ENCODE measurements around the gene DNAH2.

The DNAH2 gene

GRCh38 chr17:7716901-7717755, at the start of gene DNAH2:
TSS of gene DNAH2 (plus strand) at chr17:7717744. CDS start at chr17:7719735, 1,991 bp downstream.
- no peak for DNase-seq

GRCh38 chr17:7668482-7668881, 49.1 kb upstream of the DNAH2 start:
- no peak for DNase-seq

- no peak for DNase-seq
Observed at GRCh38 chr17:7673239-7673638, 44.3 kb upstream of the DNAH2 start.

GRCh38 chr17:7674934-7675333, 42.6 kb upstream of the DNAH2 start:
- DNase-seq: no peak

GRCh38 chr17:7676533-7676932, 41.0 kb upstream of the DNAH2 start:
- DNase-seq: no peak

- no peak for DNase-seq
Observed at GRCh38 chr17:7677388-7678067, 40.0 kb upstream of the DNAH2 start.

GRCh38 chr17:7684851-7685532, 32.6 kb upstream of the DNAH2 start:
- DNase-seq: no peak

- peak; percentile 70 for DNase-seq
Observed at GRCh38 chr17:7685533-7686221, 31.9 kb upstream of the DNAH2 start.

GRCh38 chr17:7686222-7687071, 31.1 kb upstream of the DNAH2 start:
- DNase-seq: peak; percentile 42

- DNase-seq: peak; percentile 55
Observed at GRCh38 chr17:7687072-7687907, 30.3 kb upstream of the DNAH2 start, which contains the start of gene TP53. TSS of gene TP53 (minus strand) at chr17:7687490. CDS start at chr17:7676594, 10,896 bp downstream.

GRCh38 chr17:7687908-7688807, 29.4 kb upstream of the DNAH2 start, which contains the start of gene WRAP53:
TSS of gene WRAP53 (plus strand) at chr17:7688477. CDS start at chr17:7688649, 172 bp downstream.
- DNase-seq: peak; percentile 74

GRCh38 chr17:7688808-7689316, 28.7 kb upstream of the DNAH2 start:
- no peak for DNase-seq

GRCh38 chr17:7695586-7695985, 22.0 kb upstream of the DNAH2 start:
- no peak for DNase-seq

- no peak for DNase-seq
Observed at GRCh38 chr17:7697828-7698588, 19.5 kb upstream of the DNAH2 start.

GRCh38 chr17:7700510-7700909, 17.0 kb upstream of the DNAH2 start:
- DNase-seq: no peak

- no peak for DNase-seq
Observed at GRCh38 chr17:7701681-7702080, 15.9 kb upstream of the DNAH2 start.

- DNase-seq: no peak
Observed at GRCh38 chr17:7702776-7703175, 14.8 kb upstream of the DNAH2 start.

- no peak for DNase-seq
Observed at GRCh38 chr17:7703584-7704479, 13.7 kb upstream of the DNAH2 start.
